Coronary artery (tissue), 2 donors: ENCODE measurements around the gene TBR1.

Experiments used
- DNase-seq: peaks from one replicate; pipeline ENCODE4 v3.0.0-alpha.2; 2017; ENCODE audit warnings: low spot score
- H3K27ac ChIP-seq, 2 donors: fragments of 200-600 bp; sonication (generic); one replicate each; pipeline ENCODE4 v1.5.1; 2016 to 2019
- H3K4me3 ChIP-seq: fragments of 200-600 bp; sonication (generic); 2 replicates; pipeline ENCODE4 v1.5.1; 2016; ENCODE audit warnings: mild to moderate bottlenecking, moderate library complexity
- CTCF ChIP-seq: fragments of 200-600 bp; sonication (generic); IDR thresholded peaks from one replicate; pipeline ENCODE4 v1.5.1; 2019; ENCODE audit warnings: antibody characterized with exemption

The TBR1 gene

GRCh38 chr2:161414042-161415033 lies 1.8 kb upstream of the TBR1 start:
- no peak for DNase-seq
- Histone ChIP-seq H3K27ac (no peak overlapping the region), H3K4me3 (peak overlapping the region; percentile 74)
- TF ChIP-seq CTCF: no peak

- no peak for TF ChIP-seq CTCF
- H3K27ac ChIP-seq: no peak overlapping the region
- H3K4me3 ChIP-seq: peak overlapping the region; percentile 74
- DNase-seq: no peak
These were observed 787 bp upstream of the TBR1 start for GRCh38 chr2:161415034-161415986.

- DNase-seq: no peak
These were observed 776 bp downstream of the TBR1 start for GRCh38 chr2:161416708-161417437.

GRCh38 chr2:161417438-161418274 lies 1.6 kb downstream of the TBR1 start:
- TF ChIP-seq CTCF: no peak
- no peak for DNase-seq
- Histone ChIP-seq H3K27ac (no peak overlapping the region), H3K4me3 (no peak overlapping the region)

More at GRCh38 chr2:161416708-161417437, 776 bp downstream of the TBR1 start:
- H3K27ac ChIP-seq: no peak overlapping the region
- TF ChIP-seq CTCF: no peak
- no peak overlapping the region for H3K4me3 ChIP-seq

GRCh38 chr2:161418275-161418714 lies 2.2 kb downstream of the TBR1 start:
- Histone ChIP-seq H3K27ac (no peak overlapping the region), H3K4me3 (peak overlapping the region; percentile 40)
- TF ChIP-seq CTCF: no peak
- no peak for DNase-seq
